Neuronal stem cell (in vitro differentiated cells): ENCODE measurements around the gene KIFC3.

Source experiments
- DNase-seq: peaks from one replicate; pipeline ENCODE4 v3.0.0-alpha.2; 2013; ENCODE audit warnings: low spot score
- H2AFZ ChIP-seq: one replicate; pipeline ENCODE4 v1.6.1; 2013; ENCODE audit warnings: mild to moderate bottlenecking, low read length, inconsistent platforms
- H2AK5ac ChIP-seq: 2 replicates; pipeline ENCODE4 v1.6.1; 2013; ENCODE audit warnings: low read depth, mild to moderate bottlenecking, inconsistent platforms, low read length, moderate library complexity, mixed read lengths
- H2BK120ac ChIP-seq: 2 replicates; pipeline ENCODE4 v1.6.1; 2013; ENCODE audit warnings: low read depth, mild to moderate bottlenecking, inconsistent platforms, low read length, moderate library complexity, mixed read lengths
- H2BK12ac ChIP-seq: one replicate; pipeline ENCODE4 v1.6.1; 2013; ENCODE audit warnings: low read length, inconsistent platforms
- H2BK15ac ChIP-seq: 2 replicates; pipeline ENCODE4 v1.6.1; 2013; ENCODE audit warnings: mild to moderate bottlenecking, low read length, inconsistent platforms, mixed read lengths
- H2BK5ac ChIP-seq: one replicate; pipeline ENCODE4 v1.6.1; 2013; ENCODE audit warnings: inconsistent platforms, mild to moderate bottlenecking, low read length, moderate library complexity
- H3K14ac ChIP-seq: one replicate; pipeline ENCODE4 v1.6.1; 2013; ENCODE audit warnings: low read length, inconsistent platforms
- H3K18ac ChIP-seq: 2 replicates; pipeline ENCODE4 v1.6.1; 2013; ENCODE audit warnings: low read length, inconsistent platforms
- H3K23ac ChIP-seq: 2 replicates; pipeline ENCODE4 v1.6.1; 2013; ENCODE audit warnings: low read depth, mild to moderate bottlenecking, mixed read lengths, low read length, inconsistent platforms; ENCODE audit not compliant: poor library complexity
- H3K27ac ChIP-seq: replicated peaks from 3 replicates; pipeline ENCODE4 v1.5.1; 2013; ENCODE audit warnings: low read length, inconsistent platforms
- H3K27me3 ChIP-seq, 3 experiments: 2 replicates each; pipeline ENCODE4 v1.6.1; 2013; ENCODE audit warnings: low read length in 3 of 3, mild to moderate bottlenecking in 2 of 3, inconsistent platforms in 1 of 3, low read depth in 1 of 3, mixed read lengths in 1 of 3, moderate library complexity in 1 of 3; ENCODE audit not compliant: control insufficient read depth in 3 of 3, insufficient read depth in 3 of 3
- H3K36me3 ChIP-seq, 2 donors: replicated peaks in 1 of 2; 2 replicates each; pipeline ENCODE4 v1.6.1; 2013; ENCODE audit warnings: low read length in 2 of 2; ENCODE audit not compliant: control insufficient read depth in 2 of 2, insufficient read depth in 2 of 2
- H3K4ac ChIP-seq: 2 replicates; pipeline ENCODE4 v1.6.1; 2013; ENCODE audit warnings: inconsistent platforms, mild to moderate bottlenecking, low read length, moderate library complexity
- H3K4me1 ChIP-seq, 2 donors: 1 replicate in 1 of 2; 2 replicates in 1 of 2; pipeline ENCODE4 v1.6.1; 2013; ENCODE audit warnings: low read length in 2 of 2, low read depth in 1 of 2; ENCODE audit not compliant: control insufficient read depth in 2 of 2, insufficient read depth in 1 of 2
- H3K4me2 ChIP-seq: one replicate; pipeline ENCODE4 v1.6.1; 2013; ENCODE audit warnings: mild to moderate bottlenecking, low read length, inconsistent platforms; ENCODE audit not compliant: insufficient read depth, poor library complexity, severe bottlenecking
- H3K4me3 ChIP-seq, 2 donors: 2 replicates each; pipeline ENCODE4 v1.5.1; 2013; ENCODE audit warnings: low read length in 2 of 2, mild to moderate bottlenecking in 2 of 2, inconsistent platforms in 1 of 2, moderate library complexity in 1 of 2
- H3K79me1 ChIP-seq: one replicate; pipeline ENCODE4 v1.6.1; 2013; ENCODE audit warnings: low read depth, mild to moderate bottlenecking, inconsistent platforms, low read length, moderate library complexity
- H3K9ac ChIP-seq: one replicate; pipeline ENCODE4 v1.6.1; 2013; ENCODE audit warnings: mild to moderate bottlenecking, low read depth, low read length, inconsistent platforms; ENCODE audit not compliant: poor library complexity
- H3K9me3 ChIP-seq, 2 donors: replicated peaks in 1 of 2; 2 replicates each; pipeline versions ENCODE3 to v1.6.1; 2013; ENCODE audit warnings: low read length in 2 of 2, mild to moderate bottlenecking in 2 of 2, inconsistent platforms in 1 of 2, low read depth in 1 of 2, mixed read lengths in 1 of 2, moderate library complexity in 1 of 2; ENCODE audit not compliant: control insufficient read depth in 2 of 2, insufficient read depth in 1 of 2
- H4K8ac ChIP-seq: one replicate; pipeline ENCODE4 v1.6.1; 2013; ENCODE audit warnings: low read depth, mild to moderate bottlenecking, inconsistent platforms, low read length, moderate library complexity
- H4K91ac ChIP-seq: one replicate; pipeline ENCODE4 v1.6.1; 2013; ENCODE audit warnings: low read length, low read depth, mild to moderate bottlenecking, inconsistent platforms; ENCODE audit not compliant: poor library complexity
- WGBS, 2 donors: extraction: QIAGEN DNeasy Blood & Tissue Kit; methylation state at CpG; one replicate each; pipeline ENCODE4 v1.1.7; 2013; ENCODE audit warnings: missing lambda C conversion rate in 2 of 2, mixed read lengths in 1 of 2; ENCODE audit not compliant: insufficient read length in 2 of 2, insufficient replicate concordance in 1 of 2; ENCODE audit errors: extremely low coverage in 2 of 2; 5-methylcytosine and 5-hydroxymethylcytosine counted together

Gene KIFC3

DNA sequence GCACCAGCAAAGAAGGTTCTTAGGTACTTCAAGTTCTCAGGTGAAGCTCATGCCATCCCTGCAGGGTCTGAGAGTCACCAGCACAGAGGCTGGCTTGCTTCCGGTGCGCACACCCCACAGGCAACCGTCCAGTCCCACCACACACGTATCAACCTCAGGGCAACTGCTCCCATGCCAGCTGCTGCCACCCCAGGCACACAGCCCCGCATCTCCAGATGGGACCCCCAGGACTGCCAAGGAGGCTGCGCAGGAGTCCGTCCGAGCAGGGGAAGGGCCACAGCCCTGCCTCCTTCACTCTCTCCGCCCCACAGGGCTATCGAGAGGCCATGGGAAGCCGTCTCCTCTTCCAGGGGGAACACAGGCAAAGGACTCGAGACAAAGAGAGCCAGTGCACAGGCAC, 13.3 kb downstream of the KIFC3 start:
- H3K14ac ChIP-seq = peak overlapping the region; percentile 42
- no peak overlapping the region for H3K27ac ChIP-seq
- peaks cover 1% of the 10 kb centered on the region for H3K79me1 ChIP-seq
- peaks cover 0 to 4% of the 10 kb centered on the region in 2 donors for H3K4me1 ChIP-seq
- no peak overlapping the region for H2BK120ac ChIP-seq
- peak overlapping the region; percentile 30 for H3K18ac ChIP-seq
- no peak overlapping the region for H2AFZ ChIP-seq
- H3K27me3 ChIP-seq = no peaks in the 10 kb centered on the region
- H3K4me2 ChIP-seq = no peak overlapping the region
- DNase-seq = no peak
- no peak overlapping the region for H2BK15ac ChIP-seq
- no peak overlapping the region for H2BK5ac ChIP-seq
- no peaks in the 10 kb centered on the region for H3K9me3 ChIP-seq
- no peak overlapping the region for H3K23ac ChIP-seq
- WGBS, 2 donors = no CpG with 5 or more reads among the region's 12 CpGs
- no peaks in the 10 kb centered on the region for H3K36me3 ChIP-seq
- peak overlapping the region; percentile 44 for H2BK12ac ChIP-seq
- H4K8ac ChIP-seq = no peak overlapping the region
- no peak overlapping the region for H3K4ac ChIP-seq
- no peak overlapping the region for H4K91ac ChIP-seq
- peak overlapping the region in 1 of 2 donors; percentile 2 for H3K4me3 ChIP-seq
- peak overlapping the region; percentile 27 for H2AK5ac ChIP-seq
- no peak overlapping the region for H3K9ac ChIP-seq

DNA sequence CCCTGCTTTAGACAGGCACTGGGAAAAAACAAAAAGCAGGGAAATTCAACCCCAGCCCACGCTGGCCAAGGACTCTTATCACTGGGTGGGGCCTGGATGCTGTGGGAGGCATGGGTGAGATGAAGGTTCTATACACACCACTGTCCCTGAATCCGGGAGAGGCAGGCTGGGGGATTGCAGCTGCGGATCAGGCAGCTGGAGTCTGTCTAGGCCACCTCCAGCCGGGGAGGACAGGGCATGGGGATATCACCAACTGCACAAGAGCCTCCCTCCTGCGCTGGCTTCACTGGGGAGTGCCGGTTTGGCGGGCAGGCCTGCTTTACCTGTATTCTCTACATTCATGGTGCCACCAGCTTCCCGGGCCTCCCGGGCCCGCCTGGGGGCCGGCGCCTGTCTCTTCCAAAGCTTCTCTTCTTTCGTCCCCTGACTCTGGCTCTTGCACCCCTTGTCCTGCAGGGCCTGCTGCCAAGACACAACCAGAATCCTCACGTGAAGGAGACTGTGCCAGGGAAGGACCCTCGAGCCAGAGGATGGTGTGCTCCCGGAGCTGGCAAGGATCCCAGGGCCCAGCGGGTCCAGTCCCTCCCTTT, 13.9 kb downstream of the KIFC3 start:
- Histone ChIP-seq H2BK120ac (no peak overlapping the region), H3K4me2 (no peak overlapping the region), H3K23ac (no peak overlapping the region), H3K36me3 (no peaks in the 10 kb centered on the region), H3K9ac (peak overlapping the region; percentile 6), H4K91ac (no peak overlapping the region), H3K4me1 (peaks cover 0 to 4% of the 10 kb centered on the region in 2 donors), H3K9me3 (no peaks in the 10 kb centered on the region), H3K27me3 (no peaks in the 10 kb centered on the region), H2BK15ac (peak overlapping the region; percentile 20), H4K8ac (no peak overlapping the region), H2BK12ac (no peak overlapping the region), H2AFZ (no peak overlapping the region), H3K18ac (no peak overlapping the region), H3K14ac (no peak overlapping the region), H3K4me3 (no peak overlapping the region), H2AK5ac (no peak overlapping the region), H3K4ac (no peak overlapping the region), H3K27ac (no peak overlapping the region), H2BK5ac (no peak overlapping the region), H3K79me1 (peaks cover 1% of the 10 kb centered on the region)
- no CpG with 5 or more reads among the region's 17 CpGs for WGBS, 2 donors
- DNase-seq = no peak

DNA sequence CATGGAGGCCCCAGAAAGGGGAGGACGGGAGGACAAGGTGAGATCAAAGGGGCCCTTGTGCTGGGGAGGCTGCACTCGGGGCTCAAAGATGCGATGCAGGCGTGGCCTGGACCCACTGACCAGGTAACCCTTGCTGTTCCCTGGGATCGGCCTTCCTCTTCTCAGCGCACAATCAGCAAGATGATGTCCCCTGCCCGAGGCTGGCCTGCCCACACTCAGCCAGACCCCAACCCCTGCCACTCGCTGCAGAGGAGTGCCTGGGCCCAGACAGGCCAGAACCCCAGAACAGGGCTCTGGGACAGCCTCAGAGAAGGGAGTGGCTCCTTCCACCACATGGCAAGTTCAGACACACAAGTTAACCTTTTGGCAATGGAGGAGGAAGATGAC, 14.8 kb downstream of the KIFC3 start:
- H3K36me3 ChIP-seq = no peaks in the 10 kb centered on the region
- DNase-seq = no peak
- H3K14ac ChIP-seq = no peak overlapping the region

DNA sequence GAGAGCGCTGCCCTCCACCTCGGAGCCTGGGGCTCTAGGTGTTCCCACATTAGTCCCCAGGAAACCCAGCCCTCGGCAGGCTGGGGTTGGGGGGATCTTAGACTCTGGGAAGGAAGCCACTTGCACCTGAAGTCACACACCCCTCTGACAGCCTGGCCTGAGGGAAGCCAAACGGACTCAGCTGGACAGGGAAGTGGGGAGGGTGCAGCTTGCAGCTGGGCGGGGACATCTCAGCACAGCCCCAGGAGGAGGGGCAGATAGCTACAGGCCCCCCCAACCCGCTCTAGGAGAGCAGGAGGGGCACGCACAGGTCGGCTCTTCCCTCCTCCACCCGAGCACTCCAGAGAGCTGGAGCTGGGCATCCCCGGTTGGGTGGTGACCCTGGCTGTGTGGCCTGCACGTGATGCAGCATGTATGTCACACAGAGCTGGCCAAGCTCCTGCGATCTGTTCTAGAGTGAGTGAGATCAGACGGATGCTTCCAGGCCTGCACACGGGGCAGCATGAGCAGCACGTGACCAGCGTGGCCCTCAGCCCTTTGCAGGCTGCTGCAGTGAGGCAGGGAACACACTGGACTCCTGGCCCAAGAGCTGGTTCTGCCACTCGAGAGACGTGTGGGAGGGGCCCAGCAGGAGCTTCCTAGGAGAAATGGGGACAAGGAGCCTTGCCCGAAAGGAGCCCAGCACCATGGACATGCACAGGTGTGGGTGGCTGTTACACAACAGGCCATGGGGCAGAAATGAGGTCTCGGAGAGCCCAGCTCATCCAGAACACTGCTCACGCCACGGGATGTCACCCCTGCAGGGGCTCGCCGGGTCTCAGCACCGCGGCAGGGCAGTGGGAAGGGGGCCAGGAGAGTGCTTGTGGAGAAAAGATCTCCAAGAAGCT, 15.4 kb downstream of the KIFC3 start:
- peak overlapping the region; percentile 72 for H2BK5ac ChIP-seq
- DNase-seq = no peak
- peak overlapping the region; percentile 90 for H3K23ac ChIP-seq
- no peak overlapping the region for H3K9ac ChIP-seq
- H2BK15ac ChIP-seq = peak overlapping the region; percentile 79
- H4K8ac ChIP-seq = no peak overlapping the region
- H3K36me3 ChIP-seq = no peaks in the 10 kb centered on the region
- no peak overlapping the region for H3K4ac ChIP-seq
- H2AK5ac ChIP-seq = peak overlapping the region; percentile 67
- H3K79me1 ChIP-seq = peaks cover 1% of the 10 kb centered on the region
- WGBS, 2 donors = no CpG with 5 or more reads among the region's 26 CpGs
- no peaks in the 10 kb centered on the region for H3K27me3 ChIP-seq
- H3K18ac ChIP-seq = peak overlapping the region; percentile 44
- peak overlapping the region; percentile 47 for H3K14ac ChIP-seq
- no peak overlapping the region for H3K4me2 ChIP-seq
- no peak overlapping the region for H4K91ac ChIP-seq
- peaks cover 0 to 4% of the 10 kb centered on the region in 2 donors for H3K4me1 ChIP-seq
- H2BK12ac ChIP-seq = no peak overlapping the region
- H3K9me3 ChIP-seq = no peaks in the 10 kb centered on the region
- H2BK120ac ChIP-seq = no peak overlapping the region
- no peak overlapping the region for H3K27ac ChIP-seq
- H3K4me3 ChIP-seq = no peak overlapping the region
- H2AFZ ChIP-seq = no peak overlapping the region

More for the DNA sequence above, 14.8 kb downstream of the KIFC3 start:
- Histone ChIP-seq H2BK12ac (no peak overlapping the region), H4K8ac (no peak overlapping the region), H3K23ac (no peak overlapping the region), H2BK15ac (no peak overlapping the region), H3K27ac (no peak overlapping the region), H2AFZ (no peak overlapping the region), H2BK5ac (no peak overlapping the region), H3K4me1 (peaks cover 0 to 4% of the 10 kb centered on the region in 2 donors), H3K9ac (no peak overlapping the region), H3K4ac (no peak overlapping the region), H2AK5ac (peak overlapping the region; percentile 32), H3K27me3 (no peaks in the 10 kb centered on the region), H3K9me3 (no peaks in the 10 kb centered on the region), H4K91ac (no peak overlapping the region), H3K79me1 (peaks cover 1% of the 10 kb centered on the region), H2BK120ac (no peak overlapping the region), H3K18ac (peak overlapping the region; percentile 54), H3K4me2 (no peak overlapping the region), H3K4me3 (no peak overlapping the region)
- no CpG with 5 or more reads among the region's 8 CpGs for WGBS, 2 donors
